DND-41 (cell line): ENCODE data around the gene KAT6B.

ENCODE experiments used
- EZH2 ChIP-seq: IDR thresholded peaks from 3 replicates; pipeline ENCODE4 v1.6.1; 2012; ENCODE audit warnings: borderline replicate concordance, low read depth, mild to moderate bottlenecking, moderate library complexity, low read length, inconsistent platforms; ENCODE audit not compliant: severe bottlenecking
- TF ChIP-seq, protein P1 (sequence below): IDR thresholded peaks from 2 replicates; pipeline ENCODE4 v1.5.1; 2012; ENCODE audit warnings: borderline replicate concordance, low read length, moderate library complexity, mild to moderate bottlenecking; ENCODE audit not compliant: poor library complexity, severe bottlenecking; ENCODE audit errors: extremely low read depth

DNA sequence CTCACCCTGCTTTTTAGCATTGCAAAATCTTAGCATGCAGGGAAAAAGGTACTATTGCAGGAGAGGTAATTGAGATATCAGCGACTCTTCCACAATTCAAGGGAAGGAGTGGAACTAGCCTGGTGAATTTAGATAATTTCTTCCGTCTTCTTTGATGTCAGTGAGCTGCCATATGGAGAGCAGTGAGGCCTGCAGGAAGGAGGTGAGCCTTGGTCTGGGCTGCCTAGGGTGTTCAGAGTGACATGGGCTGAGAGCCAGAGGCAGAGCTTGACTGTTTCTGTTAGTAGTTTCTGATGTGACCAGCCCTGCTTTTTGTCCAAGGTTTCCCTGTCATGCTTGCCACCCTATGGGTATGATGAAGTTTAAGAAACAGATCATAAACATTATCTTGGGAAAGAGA lies 28.6 kb downstream of the KAT6B start:
- TF ChIP-seq, protein P1, sequence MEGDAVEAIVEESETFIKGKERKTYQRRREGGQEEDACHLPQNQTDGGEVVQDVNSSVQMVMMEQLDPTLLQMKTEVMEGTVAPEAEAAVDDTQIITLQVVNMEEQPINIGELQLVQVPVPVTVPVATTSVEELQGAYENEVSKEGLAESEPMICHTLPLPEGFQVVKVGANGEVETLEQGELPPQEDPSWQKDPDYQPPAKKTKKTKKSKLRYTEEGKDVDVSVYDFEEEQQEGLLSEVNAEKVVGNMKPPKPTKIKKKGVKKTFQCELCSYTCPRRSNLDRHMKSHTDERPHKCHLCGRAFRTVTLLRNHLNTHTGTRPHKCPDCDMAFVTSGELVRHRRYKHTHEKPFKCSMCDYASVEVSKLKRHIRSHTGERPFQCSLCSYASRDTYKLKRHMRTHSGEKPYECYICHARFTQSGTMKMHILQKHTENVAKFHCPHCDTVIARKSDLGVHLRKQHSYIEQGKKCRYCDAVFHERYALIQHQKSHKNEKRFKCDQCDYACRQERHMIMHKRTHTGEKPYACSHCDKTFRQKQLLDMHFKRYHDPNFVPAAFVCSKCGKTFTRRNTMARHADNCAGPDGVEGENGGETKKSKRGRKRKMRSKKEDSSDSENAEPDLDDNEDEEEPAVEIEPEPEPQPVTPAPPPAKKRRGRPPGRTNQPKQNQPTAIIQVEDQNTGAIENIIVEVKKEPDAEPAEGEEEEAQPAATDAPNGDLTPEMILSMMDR = no peak
- no peak for TF ChIP-seq EZH2
